Rectal smooth muscle tissue (tissue), 1 donor: ENCODE data around the gene FAM229A.

Experiments used
- H3K27ac ChIP-seq: one replicate; pipeline ENCODE4 v1.7.0; 2013; ENCODE audit warnings: low read depth, low read length, inconsistent platforms
- H3K27me3 ChIP-seq: one replicate; pipeline ENCODE4 v1.7.0; 2013; ENCODE audit warnings: low read length; ENCODE audit not compliant: control insufficient read depth, insufficient read depth
- H3K36me3 ChIP-seq: one replicate; pipeline ENCODE4 v1.7.0; 2013; ENCODE audit warnings: low read length; ENCODE audit not compliant: control insufficient read depth, insufficient read depth
- H3K4me1 ChIP-seq: one replicate; pipeline ENCODE4 v1.7.0; 2013; ENCODE audit warnings: low read length; ENCODE audit not compliant: control insufficient read depth, insufficient read depth
- H3K4me3 ChIP-seq: one replicate; pipeline ENCODE4 v1.7.0; 2013; ENCODE audit warnings: low read length
- H3K9ac ChIP-seq: one replicate; pipeline ENCODE4 v1.7.0; 2013; ENCODE audit warnings: low read length

The FAM229A gene

DNA sequence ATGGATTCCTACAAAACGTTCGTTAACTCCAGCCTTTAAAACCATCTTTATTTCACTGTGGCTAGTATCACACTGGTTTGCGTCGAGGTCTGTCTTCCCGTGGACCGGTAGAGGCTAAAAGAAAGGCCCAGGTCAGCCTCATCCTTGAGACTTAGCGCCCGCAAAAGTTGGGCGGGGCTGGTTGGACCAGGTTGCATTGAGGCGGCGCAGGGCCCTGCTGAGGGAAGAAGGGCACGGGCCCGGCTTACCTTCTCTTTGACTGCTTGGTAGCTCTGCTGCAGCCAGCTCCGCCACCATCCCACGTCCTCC lies 31.5 kb upstream of the FAM229A start:
- Histone ChIP-seq H3K27ac (peak overlapping the region; percentile 84), H3K4me1 (peaks cover 14% of the 10 kb centered on the region), H3K36me3 (peaks cover 20% of the 10 kb centered on the region), H3K27me3 (no peaks in the 10 kb centered on the region), H3K9ac (peak overlapping the region; percentile 93), H3K4me3 (peak overlapping the region; percentile 95)

DNA sequence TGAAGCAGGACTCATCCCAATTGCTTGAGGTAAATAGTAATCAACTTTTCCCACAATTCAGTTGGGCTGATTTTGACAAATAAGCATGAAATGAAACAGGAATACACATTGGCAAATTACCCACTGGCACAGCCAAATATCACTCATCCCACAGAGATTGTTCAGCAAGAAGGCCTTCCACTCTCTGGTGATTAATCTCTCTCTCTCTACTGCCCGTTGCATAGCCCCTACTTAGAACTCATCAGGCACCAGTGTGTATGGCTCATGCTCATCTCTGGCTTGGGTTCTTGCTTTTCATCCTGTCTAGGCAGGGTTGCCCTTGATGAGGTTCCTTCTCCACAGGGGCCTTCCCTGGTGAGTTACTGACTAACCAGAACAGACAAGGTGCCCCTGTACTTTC lies 30.9 kb upstream of the FAM229A start:
- H3K4me1 ChIP-seq: peaks cover 14% of the 10 kb centered on the region
- H3K9ac ChIP-seq: peak overlapping the region; percentile 6
- H3K27ac ChIP-seq: peak overlapping the region; percentile 84

DNA sequence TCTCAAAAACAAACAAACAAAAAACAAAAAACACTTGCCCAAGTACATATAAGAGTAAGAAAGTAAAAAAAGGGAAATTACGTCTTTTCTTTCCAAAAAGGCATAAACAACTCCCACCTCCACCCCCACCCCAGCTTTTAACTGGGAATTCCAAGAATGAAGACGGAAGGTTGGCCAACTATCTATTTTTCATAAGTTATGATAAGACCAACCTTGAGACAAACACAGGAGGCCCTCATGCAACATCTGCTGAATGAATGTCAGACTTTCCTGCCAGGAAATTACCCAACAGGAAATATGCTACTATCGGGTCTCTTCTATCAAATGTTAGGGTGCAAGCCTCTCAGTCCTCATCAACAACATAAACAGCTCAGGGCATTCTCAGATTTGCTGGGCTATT lies 30.0 kb upstream of the FAM229A start:
- Histone ChIP-seq H3K27ac (no peak overlapping the region), H3K36me3 (peaks cover 20% of the 10 kb centered on the region)

More for the DNA sequence above, 30.9 kb upstream of the FAM229A start:
- H3K4me3 ChIP-seq: peak overlapping the region; percentile 95
- no peaks in the 10 kb centered on the region for H3K27me3 ChIP-seq
- H3K36me3 ChIP-seq: peaks cover 20% of the 10 kb centered on the region

DNA sequence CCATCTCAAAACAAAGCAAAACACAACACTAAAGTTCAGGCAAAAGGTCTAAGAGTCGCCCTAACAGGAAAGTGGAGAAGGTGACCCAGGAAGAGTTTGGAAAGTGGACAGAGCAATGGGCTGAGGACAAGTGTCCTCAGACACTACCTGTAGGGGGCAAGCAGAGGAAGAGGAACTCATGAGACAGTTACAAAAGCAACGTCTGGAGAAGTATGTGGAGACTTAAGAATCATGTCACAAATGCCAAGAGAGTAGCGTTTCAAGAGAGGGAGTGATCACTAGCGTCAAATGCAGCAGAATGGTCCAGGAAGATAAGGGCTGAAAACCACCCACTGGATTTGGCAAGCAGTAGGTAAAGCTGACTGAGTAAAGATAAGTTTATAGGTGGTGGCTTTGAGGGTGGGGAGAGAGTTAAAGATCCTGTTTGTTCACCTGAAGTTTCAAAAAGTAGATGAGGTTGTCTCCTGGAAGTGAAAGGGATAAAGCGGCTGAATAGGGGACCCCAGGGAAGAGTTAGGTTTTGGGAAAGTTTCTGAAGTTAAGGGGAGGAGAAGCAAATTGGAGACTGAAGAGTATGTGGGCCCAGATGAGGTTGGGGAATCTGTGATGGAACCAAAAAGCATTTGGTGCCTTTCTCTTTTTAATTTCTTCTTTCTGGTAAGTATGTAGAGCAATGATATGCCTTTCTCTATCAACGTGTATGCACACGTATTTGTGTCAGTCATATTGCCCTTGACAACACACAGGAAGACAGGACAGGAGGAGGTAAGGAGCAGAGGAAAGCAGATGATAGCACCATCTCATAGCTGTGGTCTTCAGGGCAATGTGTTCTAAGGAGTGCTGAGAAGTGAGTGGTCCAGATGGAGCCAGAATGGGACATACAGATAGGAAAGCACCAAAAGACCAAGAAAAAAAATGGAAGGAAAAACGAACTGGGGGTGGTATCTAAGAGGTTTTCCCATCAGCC lies 28.9 kb upstream of the FAM229A start:
- Histone ChIP-seq H3K9ac (no peak overlapping the region), H3K27ac (no peak overlapping the region)

More for the DNA sequence above, 30.0 kb upstream of the FAM229A start:
- Histone ChIP-seq H3K4me1 (peaks cover 14% of the 10 kb centered on the region), H3K27me3 (no peaks in the 10 kb centered on the region), H3K9ac (no peak overlapping the region), H3K4me3 (no peak overlapping the region)

DNA sequence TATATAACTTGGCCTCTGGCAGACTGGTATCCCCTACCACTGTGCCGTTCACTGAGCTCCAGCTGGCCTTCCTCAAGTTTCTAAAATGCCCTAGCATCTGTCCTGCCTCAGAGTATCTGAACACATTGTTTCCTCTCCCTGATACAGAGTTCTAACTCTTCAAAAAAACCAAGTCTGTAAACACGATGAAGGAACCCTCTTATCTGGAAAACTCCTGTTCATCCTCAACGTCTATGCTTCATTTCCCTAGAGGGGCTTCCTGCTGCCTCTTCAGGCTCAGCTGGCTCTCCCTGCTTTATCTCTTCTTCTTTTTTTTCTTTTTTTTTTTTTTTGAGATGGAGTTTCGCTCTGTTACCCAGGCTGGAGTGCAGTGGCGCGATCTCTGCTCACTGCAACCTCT lies 26.4 kb upstream of the FAM229A start:
- no peaks in the 10 kb centered on the region for H3K27me3 ChIP-seq

More for the DNA sequence above, 28.9 kb upstream of the FAM229A start:
- H3K27me3 ChIP-seq: no peaks in the 10 kb centered on the region
- H3K4me3 ChIP-seq: no peak overlapping the region
- peaks cover 14% of the 10 kb centered on the region for H3K4me1 ChIP-seq
- H3K36me3 ChIP-seq: peaks cover 23% of the 10 kb centered on the region

DNA sequence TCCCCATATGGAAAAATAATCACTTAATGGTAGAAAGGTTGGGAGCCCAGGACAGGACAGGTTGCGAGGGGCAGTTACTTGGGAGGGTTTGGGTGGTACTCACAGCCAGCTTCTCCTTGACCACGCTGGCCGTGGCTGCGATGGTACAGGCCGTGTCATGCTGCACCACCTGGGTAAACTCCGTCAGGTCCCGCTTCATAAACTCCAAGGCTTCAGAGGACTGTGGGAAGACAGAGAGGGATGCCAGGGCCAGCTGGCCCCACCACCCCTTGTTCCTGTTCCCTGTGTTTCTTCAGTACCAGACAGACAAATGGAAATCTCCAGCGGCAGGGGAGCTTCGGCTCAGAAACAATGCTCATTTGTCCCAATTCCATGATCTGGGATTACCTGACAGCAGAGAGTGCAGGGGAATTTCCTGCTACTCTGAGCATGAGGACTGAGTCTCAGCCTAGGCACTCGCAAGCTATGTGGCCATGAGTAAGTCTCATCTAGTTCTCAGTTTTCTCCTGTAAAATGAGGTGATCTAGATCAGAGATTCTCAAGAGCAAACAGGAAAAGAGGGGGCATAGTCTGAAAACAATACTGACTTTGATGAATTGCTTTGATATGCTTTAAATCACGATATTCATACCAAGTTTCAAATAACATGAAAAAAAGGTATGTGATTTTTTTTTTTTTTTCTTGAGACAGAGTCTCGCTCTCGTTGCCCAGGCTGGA lies 24.5 kb upstream of the FAM229A start:
- Histone ChIP-seq H3K4me1 (peaks cover 2% of the 10 kb centered on the region), H3K27me3 (no peaks in the 10 kb centered on the region), H3K4me3 (no peak overlapping the region), H3K36me3 (peaks cover 46% of the 10 kb centered on the region), H3K27ac (no peak overlapping the region), H3K9ac (no peak overlapping the region)

More for the DNA sequence above, 26.4 kb upstream of the FAM229A start:
- H3K4me1 ChIP-seq: peaks cover 11% of the 10 kb centered on the region
- no peak overlapping the region for H3K4me3 ChIP-seq
- H3K36me3 ChIP-seq: peaks cover 37% of the 10 kb centered on the region
- H3K27ac ChIP-seq: no peak overlapping the region
- H3K9ac ChIP-seq: no peak overlapping the region

DNA sequence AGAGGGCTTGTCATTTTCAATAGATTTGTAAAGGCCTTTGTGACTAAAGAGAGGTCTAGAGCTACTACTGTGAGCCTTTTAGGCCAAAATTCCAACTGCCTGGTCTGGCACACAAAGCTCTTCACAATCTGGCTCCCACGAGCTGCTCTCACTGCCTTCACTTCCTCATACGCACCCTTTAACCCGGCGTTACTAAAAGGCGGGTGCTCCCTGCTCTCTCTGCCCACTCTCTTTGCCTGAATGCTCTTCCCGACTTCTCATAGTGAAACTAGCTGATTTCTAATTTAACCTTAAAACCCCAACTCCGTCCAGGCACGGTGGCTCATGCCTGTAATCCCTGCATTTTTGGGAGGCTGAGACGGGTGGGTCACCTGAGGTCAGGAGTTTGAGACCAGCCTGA lies 17.8 kb upstream of the FAM229A start:
- Histone ChIP-seq H3K27ac (no peak overlapping the region), H3K9ac (no peak overlapping the region), H3K4me1 (no peaks in the 10 kb centered on the region), H3K27me3 (no peaks in the 10 kb centered on the region), H3K4me3 (no peak overlapping the region), H3K36me3 (peaks cover 67% of the 10 kb centered on the region)

DNA sequence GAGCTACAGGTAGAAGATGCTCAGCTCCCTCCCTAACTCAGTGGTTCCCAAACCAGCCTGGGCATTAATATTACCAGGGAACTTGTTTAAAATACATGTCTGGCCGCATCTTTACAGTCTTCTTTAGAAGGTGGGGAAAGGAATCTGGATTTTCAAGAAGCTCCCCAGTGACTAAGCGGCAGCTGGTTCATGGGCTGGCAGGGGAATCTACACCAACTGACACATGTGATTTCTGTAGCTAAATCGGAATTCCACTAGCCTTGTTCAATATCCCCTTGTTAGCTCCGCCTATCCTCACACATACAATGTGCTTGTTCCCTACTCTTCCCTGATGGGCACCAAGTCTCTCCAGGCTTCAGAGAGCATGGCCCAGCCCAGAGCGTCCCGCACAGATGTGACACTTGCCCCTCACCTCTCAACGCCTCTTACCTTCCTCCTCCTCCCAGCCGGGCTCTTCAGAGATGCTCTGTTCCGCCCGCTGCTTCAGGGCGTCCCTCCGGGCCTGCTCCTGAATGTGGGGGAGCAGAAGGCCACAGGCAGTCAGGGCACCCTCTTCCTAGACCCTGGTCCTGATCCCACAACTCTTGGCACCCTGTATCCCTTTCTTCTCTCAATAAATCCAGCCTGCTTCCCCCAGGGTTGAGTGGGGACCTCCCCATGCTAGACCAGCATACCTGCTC lies 15.4 kb upstream of the FAM229A start:
- no peaks in the 10 kb centered on the region for H3K4me1 ChIP-seq
- no peak overlapping the region for H3K9ac ChIP-seq
- H3K27ac ChIP-seq: no peak overlapping the region
- no peak overlapping the region for H3K4me3 ChIP-seq
- H3K27me3 ChIP-seq: no peaks in the 10 kb centered on the region
- H3K36me3 ChIP-seq: peaks cover 66% of the 10 kb centered on the region

DNA sequence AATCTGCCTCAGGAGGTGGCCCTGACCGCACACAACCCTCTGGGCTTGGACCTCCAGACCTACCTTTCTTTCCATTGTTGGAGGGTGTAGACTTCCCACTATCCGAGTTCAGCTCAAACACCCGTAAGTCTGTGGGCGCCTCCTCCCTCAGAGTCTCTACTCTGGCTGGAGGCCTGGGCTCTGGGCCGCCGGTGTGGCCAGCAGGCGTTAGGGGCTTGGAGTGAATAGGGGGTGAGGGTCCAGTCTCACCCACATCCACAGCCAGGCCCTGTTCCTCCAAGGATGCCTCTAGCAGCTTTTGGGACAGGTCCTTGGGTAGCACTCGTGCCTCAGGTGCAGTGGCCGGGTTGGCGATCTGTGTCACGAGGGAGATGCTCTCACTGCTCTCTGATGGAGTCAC lies 13.9 kb upstream of the FAM229A start:
- Histone ChIP-seq H3K36me3 (peaks cover 72% of the 10 kb centered on the region), H3K9ac (no peak overlapping the region)

DNA sequence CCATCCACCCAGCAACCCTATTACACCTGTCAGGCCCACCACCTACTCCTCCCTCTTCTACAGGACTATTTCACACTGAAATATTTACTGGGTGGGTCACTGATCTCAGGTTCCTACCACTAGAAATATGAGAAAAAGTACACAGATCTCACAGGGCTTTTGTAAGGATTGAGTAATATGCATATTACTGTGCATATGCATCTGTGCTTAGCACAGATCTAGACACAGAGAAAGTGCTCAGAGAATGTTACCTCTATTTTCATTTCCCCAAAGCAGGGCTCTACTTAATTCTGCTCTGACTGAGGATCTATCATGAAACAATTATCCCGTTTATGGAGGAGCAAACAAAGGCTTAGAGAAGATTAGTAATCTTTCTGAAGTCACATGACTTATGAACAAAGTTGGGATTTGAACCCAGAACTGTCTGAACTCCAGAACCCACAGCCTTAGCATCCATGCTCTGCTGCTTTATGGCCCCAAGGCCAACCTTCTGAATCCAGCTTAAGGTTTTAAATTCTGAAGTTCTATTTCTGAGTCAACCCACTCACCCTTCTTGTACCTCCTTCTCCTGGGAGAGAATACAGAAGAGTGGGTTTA lies 11.8 kb upstream of the FAM229A start:
- Histone ChIP-seq H3K9ac (no peak overlapping the region), H3K4me1 (no peaks in the 10 kb centered on the region), H3K36me3 (peaks cover 55% of the 10 kb centered on the region), H3K27ac (no peak overlapping the region), H3K27me3 (no peaks in the 10 kb centered on the region), H3K4me3 (no peak overlapping the region)

More for the DNA sequence above, 13.9 kb upstream of the FAM229A start:
- H3K27ac ChIP-seq: no peak overlapping the region
- no peaks in the 10 kb centered on the region for H3K27me3 ChIP-seq
- H3K4me3 ChIP-seq: no peak overlapping the region
- H3K4me1 ChIP-seq: no peaks in the 10 kb centered on the region

DNA sequence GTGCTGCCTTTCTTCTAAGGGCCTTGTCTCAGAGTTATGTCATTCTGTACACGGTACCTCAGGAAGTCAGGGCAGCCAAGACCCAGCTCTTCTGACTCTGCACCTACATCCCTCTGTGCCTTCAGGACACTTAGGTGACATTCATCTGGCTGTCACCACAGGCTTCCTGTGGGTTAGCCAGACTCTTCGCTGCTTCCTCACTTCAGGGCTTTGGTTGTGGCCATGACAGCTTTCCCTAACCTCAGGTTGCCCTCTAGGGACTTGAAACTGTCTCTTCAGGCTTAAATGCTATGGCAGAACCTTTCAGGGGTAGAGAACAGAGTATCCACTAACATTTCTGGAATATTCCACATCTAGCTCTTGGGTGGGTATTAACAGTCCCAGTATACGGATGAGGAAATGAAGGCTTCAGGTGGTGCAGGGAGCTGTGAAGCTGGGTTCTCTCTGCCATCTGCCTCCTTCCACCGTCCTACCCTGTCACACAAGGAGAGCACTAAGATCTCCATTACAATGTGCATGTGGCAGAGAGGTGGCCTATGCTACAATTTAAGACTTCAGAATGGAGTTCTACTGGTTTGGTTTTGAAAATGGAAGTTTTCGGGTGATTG lies 10.0 kb upstream of the FAM229A start:
- Histone ChIP-seq H3K9ac (no peak overlapping the region), H3K27me3 (no peaks in the 10 kb centered on the region), H3K27ac (no peak overlapping the region), H3K4me3 (no peak overlapping the region), H3K4me1 (no peaks in the 10 kb centered on the region), H3K36me3 (peaks cover 52% of the 10 kb centered on the region)
